K562 (cell line): ENCODE measurements around the gene MAB21L4. TPM values are rescaled to one million over a fixed set of nuclear protein-coding genes. Genes with fewer than 3 reads are reported as not detected.

Source experiments
- ATAC-seq: fragments of 200-7000 bp; cut with Tn5 transposase; 3 replicates; pipeline ENCODE4 v1.9.1; 2020; ENCODE audit warnings: moderate library complexity
- BruUV-seq: library from RNA; stranded (reverse); fragments of 400-500 nt; replicated peaks from 2 replicates; lab custom pipeline; 2021; lab: Mats Ljungman, UMichigan
- CTCF ChIA-PET: fragments of 300-600 bp; formaldehyde crosslinking; extraction: SDS; loops from one replicate; lab custom pipeline; 2021; ENCODE audit warnings: low intra/inter-chr PET ratio; lab: Yijun Ruan, JAX
- POLR2A ChIA-PET: fragments of 300-600, 350-650 bp; sonication (Branson Sonifier 250); formaldehyde crosslinking; extraction: SDS; loops from one replicate; lab custom pipeline; 2021; ENCODE audit warnings: antibody characterized with exemption, inconsistent platforms; lab: Yijun Ruan, JAX
- DNase-seq, 4 experiments: peaks; one replicate each; pipeline versions ENCODE4 v3.0.0 to v3.0.0-alpha.2; 2011 to 2018; ENCODE audit warnings: low spot score in 3 of 4, mixed read lengths in 3 of 4; ENCODE audit errors: extremely low read depth in 1 of 4
- FAIRE-seq: peaks from 2 replicates; lab custom pipeline; 2011; peaks lifted over from hg19 to GRCh38; lab: Jason Lieb, UNC
- H2AFZ ChIP-seq: 2 replicates; pipeline ENCODE4 v1.6.0; 2011; ENCODE audit warnings: low read depth, low read length, control low read depth, inconsistent platforms
- H3K27ac ChIP-seq: fragments of 200-600 bp; 3 replicates; pipeline ENCODE4 v1.8.0; 2011; ENCODE audit warnings: low read depth, mild to moderate bottlenecking, control low read depth, inconsistent platforms, low read length, moderate library complexity, mixed read lengths; ENCODE audit errors: extremely low read depth
- H3K27me3 ChIP-seq, 2 experiments: fragments of 300-600 bp in 1 of 2; 2 replicates in 1 of 2; 3 replicates in 1 of 2; pipeline versions ENCODE4 v1.6.0 to v1.8.0; 2011; ENCODE audit warnings: inconsistent platforms in 2 of 2, low read length in 2 of 2, mild to moderate bottlenecking in 1 of 2, mixed read lengths in 1 of 2, moderate library complexity in 1 of 2; ENCODE audit not compliant: control insufficient read depth in 2 of 2, insufficient read depth in 2 of 2
- H3K36me3 ChIP-seq: fragments of 300-600 bp; 3 replicates; pipeline ENCODE4 v1.8.0; 2011; ENCODE audit warnings: mild to moderate bottlenecking, low read length, inconsistent platforms; ENCODE audit not compliant: control insufficient read depth, insufficient read depth
- H3K4me1 ChIP-seq, 2 experiments: fragments of 200-600 bp in 1 of 2; replicated peaks in 1 of 2; 2 replicates in 1 of 2; 3 replicates in 1 of 2; pipeline versions ENCODE4 v1.5.1 to v1.8.0; 2011; ENCODE audit warnings: inconsistent platforms in 2 of 2, low read length in 2 of 2, mild to moderate bottlenecking in 1 of 2, mixed read lengths in 1 of 2, moderate library complexity in 1 of 2; ENCODE audit not compliant: control insufficient read depth in 2 of 2, insufficient read depth in 2 of 2
- H3K4me2 ChIP-seq: 2 replicates; pipeline ENCODE4 v1.6.1; 2011; ENCODE audit warnings: low read length, control low read depth, inconsistent platforms, mixed read lengths; ENCODE audit not compliant: insufficient read depth
- H3K4me3 ChIP-seq: fragments of 200-600 bp; sonication (generic), shearing (Covaris generic); 2 replicates; pipeline ENCODE4 v1.5.1; 2016; ENCODE audit warnings: control low read depth, inconsistent platforms
- H3K79me2 ChIP-seq: fragments of 200-600 bp; 3 replicates; pipeline ENCODE4 v1.8.0; 2011; ENCODE audit warnings: low read length, inconsistent platforms; ENCODE audit not compliant: control insufficient read depth, insufficient read depth
- H3K9ac ChIP-seq, 2 experiments: 2 replicates each; pipeline versions ENCODE4 v1.6.0 to v1.6.1; 2011; ENCODE audit warnings: low read depth in 2 of 2, low read length in 2 of 2, control low read depth in 1 of 2, inconsistent platforms in 1 of 2, mild to moderate bottlenecking in 1 of 2, mixed read lengths in 1 of 2; ENCODE audit not compliant: insufficient read depth in 1 of 2
- H3K9me1 ChIP-seq: one replicate; pipeline ENCODE4 v1.6.0; 2011; ENCODE audit warnings: inconsistent platforms, mild to moderate bottlenecking, low read length, moderate library complexity; ENCODE audit not compliant: control insufficient read depth, insufficient read depth
- H3K9me3 ChIP-seq: replicated peaks from 2 replicates; pipeline ENCODE4 v1.5.1; 2011; ENCODE audit warnings: low read depth, low read length, inconsistent platforms; ENCODE audit not compliant: control insufficient read depth, insufficient read depth
- H4K20me1 ChIP-seq: replicated peaks from 2 replicates; pipeline ENCODE4 v1.6.1; 2011; ENCODE audit warnings: low read length, inconsistent platforms, mixed read lengths; ENCODE audit not compliant: control insufficient read depth, insufficient read depth
- FOXJ3 ChIP-seq: sonication (generic); formaldehyde crosslinking; IDR thresholded peaks from 2 replicates; pipeline ENCODE4 v1.4.0; 2020; ENCODE audit warnings: mild to moderate bottlenecking, missing genetic modification reagents
- HDAC3 ChIP-seq: fragments of 450-650 bp; IDR thresholded peaks from 2 replicates; pipeline ENCODE4 v1.6.1; 2018; ENCODE audit warnings: borderline replicate concordance, mild to moderate bottlenecking, moderate library complexity; ENCODE audit not compliant: partially characterized antibody
- POLR2H ChIP-seq: IDR thresholded peaks from 2 replicates; pipeline ENCODE4 v1.6.1; 2016; ENCODE audit warnings: missing genetic modification characterization, low read depth, mild to moderate bottlenecking, control low read depth, missing compliant biosample characterization, moderate library complexity
- RFX5 ChIP-seq: IDR thresholded peaks from 2 replicates; pipeline ENCODE4 v1.6.1; 2011; ENCODE audit warnings: low read depth, mild to moderate bottlenecking, improper control_type of control experiment, low read length
- XRCC3 ChIP-seq: fragments of 450-650 bp; IDR thresholded peaks from 2 replicates; pipeline ENCODE4 v1.6.1; 2017; ENCODE audit warnings: mild to moderate bottlenecking, moderate library complexity
- ZFX ChIP-seq: sonication (generic); formaldehyde crosslinking; IDR thresholded peaks from 2 replicates; pipeline ENCODE4 v1.8.0; 2022; ENCODE audit warnings: mild to moderate bottlenecking, missing genetic modification reagents, moderate library complexity
- ZNF696 ChIP-seq: fragments of 250-450 bp; sonication (Bioruptor Pico); conservative IDR thresholded peaks from 2 replicates; pipeline ENCODE4 v1.4.0; 2020; ENCODE audit warnings: mild to moderate bottlenecking, moderate library complexity
- ZNF717 ChIP-seq: fragments of 250-450 bp; sonication (Bioruptor Pico); IDR thresholded peaks from 2 replicates; pipeline ENCODE4 v1.5.0; 2021
- ZNF75A ChIP-seq: fragments of 450-650 bp; formaldehyde crosslinking; IDR thresholded peaks from 2 replicates; pipeline ENCODE4 v1.4.0; 2020; ENCODE audit warnings: mild to moderate bottlenecking
- ZSCAN29 ChIP-seq: fragments of 450-650 bp; IDR thresholded peaks from 2 replicates; pipeline ENCODE4 v1.6.1; 2017
- WGBS: fragments of 100-300 bp; shearing (Covaris generic); methylation state at CpG from one replicate; pipeline ENCODE4 v1.1.6; 2016; ENCODE audit warnings: low coverage, mixed read lengths; ENCODE audit not compliant: insufficient coverage; ENCODE audit errors: missing lambda C conversion rate; 5-methylcytosine and 5-hydroxymethylcytosine counted together
- in situ Hi-C: fragments of 300-500 bp; cut with MboI; formaldehyde crosslinking; loops from 4 replicates; pipeline ENCODE4 v1.15.0; 2018; ENCODE audit warnings: inconsistent platforms, mixed read lengths
- intact Hi-C: fragments of 100-400 bp; cut with micrococcal nuclease; formaldehyde crosslinking; loops from 2 replicates; pipeline ENCODE4 v1.14.2; 2022
- polyA plus RNA-seq, 8 experiments: library from polyadenylated mRNA; depleted of rRNA in 4 of 8; stranded (reverse) in 5 of 8; unstranded in 3 of 8; fragments of >200 nt; fragmentation: Nextera tagmentation in 2 of 8; fragmentation: Illumina TruSeq in 1 of 8; extraction: Ambion mirVana in 2 of 8; extraction: Trizol in 1 of 8; gene quantifications; 2 replicates each; pipeline versions ENCODE4 v1.2.1 to v1.2.3, GENCODE V29; 2011 to 2014; ENCODE audit warnings: inconsistent platforms in 1 of 8, missing spikeins in 1 of 8
- total RNA-seq, 7 experiments: library from RNA; depleted of rRNA in 6 of 7; stranded (reverse); fragments of >200 nt in 6 of 7; fragmentation: Illumina TruSeq in 2 of 7; extraction: Trizol in 2 of 7; gene quantifications; 2 replicates each; pipeline versions ENCODE4 v1.2.1 to v1.2.3, GENCODE V29; 2011 to 2021; ENCODE audit warnings: low replicate concordance in 1 of 7
- TF ChIP-seq, protein P1 (sequence below): fragments of 450-650 bp; IDR thresholded peaks from 2 replicates; pipeline ENCODE4 v1.6.1; 2018; ENCODE audit not compliant: partially characterized antibody
- TF ChIP-seq, protein P2 (sequence below): fragments of 250-450 bp; sonication (Bioruptor Pico); IDR thresholded peaks from 2 replicates; pipeline ENCODE4 v1.4.0; 2020; ENCODE audit warnings: mild to moderate bottlenecking

Gene MAB21L4
- total and polyA plus RNA-seq, 9 of the 15 experiments (the other 6 are each of a cell fraction or from before 2014, with no cell fraction given): 0.03 TPM; not detected in 8

DNA sequence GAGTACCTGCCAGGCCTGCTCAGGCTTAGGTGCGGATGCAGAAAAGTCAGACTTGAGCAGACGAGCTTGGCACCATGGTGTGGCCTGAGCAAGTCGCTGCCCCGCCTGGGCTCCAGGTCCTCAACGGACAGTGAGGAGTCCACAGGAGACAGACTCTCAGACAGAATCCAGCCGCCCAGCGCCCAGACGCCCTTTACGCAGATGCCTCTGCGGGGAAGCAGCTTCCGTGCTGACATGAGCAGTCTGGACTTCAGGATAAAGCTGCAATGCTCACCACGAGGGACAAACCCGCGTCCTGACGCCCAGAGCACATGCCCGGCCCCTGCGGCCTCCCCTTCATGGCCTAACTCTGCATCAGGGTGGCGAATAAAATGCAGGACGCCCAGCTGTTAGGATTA is 3.5 kb upstream of the MAB21L4 start:
- in situ Hi-C loops: no loop called here
- H3K4me1 ChIP-seq: peaks cover 0 to 6% of the 10 kb centered on the region in 2 experiments; a peak in 1 of 5 replicates
- H3K27me3 ChIP-seq: peaks cover 0 to 47% of the 10 kb centered on the region in 2 experiments; a peak in 3 of 5 replicates
- POLR2A ChIA-PET: interaction anchor here (0.6 kb wide), 2 partner anchors 84 to 337 kb away, joined by 3 read pairs; no protein-coding TSS in a partner anchor
- ATAC-seq: no peak
- no peak for FAIRE-seq
- CTCF ChIA-PET: no interaction called here
- intact Hi-C loops: no loop called here
- H3K9me1 ChIP-seq: no peaks in the 10 kb centered on the region
- 0 out of 2 replicates have a peak, but pooled peaks cover 7% of the 10 kb centered on the region for H4K20me1 ChIP-seq
- BruUV-seq: no TSS peak
- no peak overlapping the region for H3K27ac ChIP-seq
- H3K9me3 ChIP-seq: no peaks in the 10 kb centered on the region
- TF ChIP-seq, protein P1, sequence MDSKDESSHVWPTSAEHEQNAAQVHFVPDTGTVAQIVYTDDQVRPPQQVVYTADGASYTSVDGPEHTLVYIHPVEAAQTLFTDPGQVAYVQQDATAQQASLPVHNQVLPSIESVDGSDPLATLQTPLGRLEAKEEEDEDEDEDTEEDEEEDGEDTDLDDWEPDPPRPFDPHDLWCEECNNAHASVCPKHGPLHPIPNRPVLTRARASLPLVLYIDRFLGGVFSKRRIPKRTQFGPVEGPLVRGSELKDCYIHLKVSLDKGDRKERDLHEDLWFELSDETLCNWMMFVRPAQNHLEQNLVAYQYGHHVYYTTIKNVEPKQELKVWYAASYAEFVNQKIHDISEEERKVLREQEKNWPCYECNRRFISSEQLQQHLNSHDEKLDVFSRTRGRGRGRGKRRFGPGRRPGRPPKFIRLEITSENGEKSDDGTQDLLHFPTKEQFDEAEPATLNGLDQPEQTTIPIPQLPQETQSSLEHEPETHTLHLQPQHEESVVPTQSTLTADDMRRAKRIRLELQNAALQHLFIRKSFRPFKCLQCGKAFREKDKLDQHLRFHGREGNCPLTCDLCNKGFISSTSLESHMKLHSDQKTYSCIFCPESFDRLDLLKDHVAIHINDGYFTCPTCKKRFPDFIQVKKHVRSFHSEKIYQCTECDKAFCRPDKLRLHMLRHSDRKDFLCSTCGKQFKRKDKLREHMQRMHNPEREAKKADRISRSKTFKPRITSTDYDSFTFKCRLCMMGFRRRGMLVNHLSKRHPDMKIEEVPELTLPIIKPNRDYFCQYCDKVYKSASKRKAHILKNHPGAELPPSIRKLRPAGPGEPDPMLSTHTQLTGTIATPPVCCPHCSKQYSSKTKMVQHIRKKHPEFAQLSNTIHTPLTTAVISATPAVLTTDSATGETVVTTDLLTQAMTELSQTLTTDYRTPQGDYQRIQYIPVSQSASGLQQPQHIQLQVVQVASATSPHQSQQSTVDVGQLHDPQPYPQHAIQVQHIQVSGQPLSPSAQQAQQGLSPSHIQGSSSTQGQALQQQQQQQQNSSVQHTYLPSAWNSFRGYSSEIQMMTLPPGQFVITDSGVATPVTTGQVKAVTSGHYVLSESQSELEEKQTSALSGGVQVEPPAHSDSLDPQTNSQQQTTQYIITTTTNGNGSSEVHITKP: no peak
- no peak for TF ChIP-seq POLR2H (tag)
- no peak for TF ChIP-seq XRCC3
- TF ChIP-seq HDAC3: no peak
- TF ChIP-seq RFX5: no peak
- no peak for TF ChIP-seq FOXJ3 (CRISPR knock-in tag)
- TF ChIP-seq, protein P2, sequence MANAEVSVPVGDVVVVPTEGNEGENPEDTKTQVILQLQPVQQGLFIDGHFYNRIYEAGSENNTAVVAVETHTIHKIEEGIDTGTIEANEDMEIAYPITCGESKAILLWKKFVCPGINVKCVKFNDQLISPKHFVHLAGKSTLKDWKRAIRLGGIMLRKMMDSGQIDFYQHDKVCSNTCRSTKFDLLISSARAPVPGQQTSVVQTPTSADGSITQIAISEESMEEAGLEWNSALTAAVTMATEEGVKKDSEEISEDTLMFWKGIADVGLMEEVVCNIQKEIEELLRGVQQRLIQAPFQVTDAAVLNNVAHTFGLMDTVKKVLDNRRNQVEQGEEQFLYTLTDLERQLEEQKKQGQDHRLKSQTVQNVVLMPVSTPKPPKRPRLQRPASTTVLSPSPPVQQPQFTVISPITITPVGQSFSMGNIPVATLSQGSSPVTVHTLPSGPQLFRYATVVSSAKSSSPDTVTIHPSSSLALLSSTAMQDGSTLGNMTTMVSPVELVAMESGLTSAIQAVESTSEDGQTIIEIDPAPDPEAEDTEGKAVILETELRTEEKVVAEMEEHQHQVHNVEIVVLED (CRISPR knock-in tag): no peak
- TF ChIP-seq ZFX: no peak
- TF ChIP-seq ZNF696: no peak
- TF ChIP-seq ZSCAN29: no peak
- no peak for TF ChIP-seq ZNF717
- TF ChIP-seq ZNF75A (CRISPR knock-in tag): no peak
- H3K79me2 ChIP-seq: no peaks in the 10 kb centered on the region
- no peak overlapping the region for H3K4me2 ChIP-seq
- DNase-seq: no peak
- 2% methylated on average over 6 of the region's 19 CpGs for WGBS
- H3K9ac ChIP-seq: no peak overlapping the region
- no peak overlapping the region for H3K4me3 ChIP-seq
- H2AFZ ChIP-seq: no peak overlapping the region
- no peaks in the 10 kb centered on the region for H3K36me3 ChIP-seq
